Measurements from ENCODE around the gene TCERG1. TPM values are rescaled to one million over a fixed set of nuclear protein-coding genes. Genes with fewer than 3 reads are reported as not detected.

The TCERG1 gene
- total RNA-seq, 1 donor from 2014 or later: 227 TPM

GRCh38 chr5:146451411-146451810 is 4.3 kb downstream of the TCERG1 start:
- Mint-ChIP-seq H3K9me3 (no peaks in the 10 kb centered on the region), H3K4me3 (no peak overlapping the region), H3K27ac (no peak overlapping the region), H3K4me1 (peaks cover 16% of the 10 kb centered on the region), H3K27me3 (ENCODE audit: insufficient read depth, low read depth) (peaks cover 4% of the 10 kb centered on the region), H3K36me3 (peaks cover 3% of the 10 kb centered on the region)
- no peak overlapping the region for H3K9ac ChIP-seq
- DNase-seq (ENCODE audit: low spot score): no peak
- no peaks in the 10 kb centered on the region for H3K27me3 ChIP-seq
- H3K4me1 ChIP-seq: peaks cover 13% of the 10 kb centered on the region
- H3K4me2 ChIP-seq: no peak overlapping the region
- no peak overlapping the region for H3K4me3 ChIP-seq
- H3K79me2 ChIP-seq (ENCODE audit: low read depth): peaks cover 93% of the 10 kb centered on the region
- H4K20me1 ChIP-seq (ENCODE audit: low read depth): peaks cover 86% of the 10 kb centered on the region
- no peak overlapping the region for H2AFZ ChIP-seq (replicated peaks)
- no peak overlapping the region for H3K27ac ChIP-seq
- TF ChIP-seq EZH2 (IDR thresholded peaks at IDR 0.05): no peak
- peak; percentile 43 for TF ChIP-seq CTCF (IDR thresholded peaks at IDR 0.05)
- no peak for TF ChIP-seq EZH2phosphoT487 (IDR thresholded peaks at IDR 0.05)
- H3K36me3 ChIP-seq: peaks cover 15% of the 10 kb centered on the region
- H3K9me3 ChIP-seq (ENCODE audit: low read depth): no peaks in the 10 kb centered on the region
- H3F3A ChIP-seq (ENCODE audit: low read depth): no peaks in the 10 kb centered on the region

DNA sequence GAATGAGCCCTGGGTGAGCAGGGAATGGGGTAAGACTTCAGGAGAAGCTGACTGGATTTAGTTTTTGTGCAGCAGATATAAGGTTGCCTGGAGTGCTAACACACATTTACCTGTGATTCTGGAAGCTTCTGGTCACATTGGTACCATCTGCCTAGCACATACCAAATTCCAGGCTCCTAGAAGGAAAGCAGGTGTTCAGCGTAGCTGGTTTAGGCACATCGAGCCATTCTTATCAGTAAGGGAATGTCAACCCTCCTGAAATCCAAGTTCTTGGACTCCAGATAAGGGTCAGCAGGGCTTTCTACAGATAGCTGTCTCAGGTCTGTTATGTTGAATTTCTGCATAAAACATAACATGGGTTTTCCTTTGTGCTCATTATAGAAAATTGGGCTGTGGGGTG is 10.3 kb downstream of the TCERG1 start:
- Histone ChIP-seq H3K4me1 (no peaks in the 10 kb centered on the region), H3K4me2 (no peak overlapping the region), H3K36me3 (peaks cover 61% of the 10 kb centered on the region), H3K27me3 (no peaks in the 10 kb centered on the region), H3K79me2 (ENCODE audit: low read depth) (peaks cover 99% of the 10 kb centered on the region), H4K20me1 (ENCODE audit: low read depth) (peaks cover 65% of the 10 kb centered on the region), H2AFZ (replicated peaks) (no peak overlapping the region), H3K9me3 (ENCODE audit: low read depth) (no peaks in the 10 kb centered on the region), H3K27ac (no peak overlapping the region), H3F3A (ENCODE audit: low read depth) (peaks cover 9% of the 10 kb centered on the region), H3K4me3 (no peak overlapping the region), H3K9ac (no peak overlapping the region)
- Mint-ChIP-seq H3K9me3 (no peaks in the 10 kb centered on the region), H3K36me3 (peaks cover 17% of the 10 kb centered on the region), H3K27ac (no peak overlapping the region), H3K27me3 (ENCODE audit: insufficient read depth, low read depth) (no peaks in the 10 kb centered on the region), H3K4me1 (no peaks in the 10 kb centered on the region), H3K4me3 (no peak overlapping the region)
- TF ChIP-seq CTCF (IDR thresholded peaks at IDR 0.05) (no peak), EZH2phosphoT487 (IDR thresholded peaks at IDR 0.05) (no peak), EZH2 (IDR thresholded peaks at IDR 0.05) (no peak)
- DNase-seq (ENCODE audit: low spot score): no peak

DNA sequence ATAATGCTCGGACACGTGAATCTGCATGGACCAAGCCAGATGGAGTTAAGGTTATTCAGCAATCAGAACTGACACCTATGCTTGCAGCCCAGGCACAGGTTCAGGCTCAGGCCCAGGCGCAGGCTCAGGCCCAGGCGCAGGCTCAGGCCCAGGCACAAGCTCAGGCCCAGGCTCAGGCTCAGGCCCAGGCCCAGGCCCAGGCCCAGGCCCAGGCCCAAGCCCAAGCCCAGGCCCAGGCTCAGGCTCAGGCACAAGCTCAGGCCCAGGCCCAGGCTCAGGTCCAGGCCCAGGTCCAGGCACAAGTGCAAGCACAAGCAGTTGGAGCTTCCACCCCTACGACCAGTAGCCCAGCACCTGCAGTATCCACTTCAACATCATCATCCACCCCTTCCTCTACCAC is 11.8 kb downstream of the TCERG1 start:
- Histone ChIP-seq H3K36me3 (peaks cover 74% of the 10 kb centered on the region), H4K20me1 (ENCODE audit: low read depth) (peaks cover 51% of the 10 kb centered on the region), H3K4me2 (no peak overlapping the region), H3K27ac (no peak overlapping the region), H3K9me3 (ENCODE audit: low read depth) (no peaks in the 10 kb centered on the region), H2AFZ (replicated peaks) (no peak overlapping the region), H3K27me3 (no peaks in the 10 kb centered on the region), H3K4me1 (no peaks in the 10 kb centered on the region), H3F3A (ENCODE audit: low read depth) (peaks cover 9% of the 10 kb centered on the region), H3K4me3 (no peak overlapping the region), H3K79me2 (ENCODE audit: low read depth) (peaks cover 96% of the 10 kb centered on the region), H3K9ac (no peak overlapping the region)
- DNase-seq (ENCODE audit: low spot score): no peak
- H3K27ac Mint-ChIP-seq: no peak overlapping the region
- no peaks in the 10 kb centered on the region for H3K4me1 Mint-ChIP-seq
- TF ChIP-seq EZH2phosphoT487 (IDR thresholded peaks at IDR 0.05): no peak
- TF ChIP-seq EZH2 (IDR thresholded peaks at IDR 0.05): no peak
- no peak for TF ChIP-seq CTCF (IDR thresholded peaks at IDR 0.05)
- H3K27me3 Mint-ChIP-seq (ENCODE audit: insufficient read depth, low read depth): no peaks in the 10 kb centered on the region
- H3K36me3 Mint-ChIP-seq: peaks cover 25% of the 10 kb centered on the region
- H3K9me3 Mint-ChIP-seq: no peaks in the 10 kb centered on the region
- no peak overlapping the region for H3K4me3 Mint-ChIP-seq
